ENCODE results near the gene PEX11G.

PEX11G gene

GRCh38 chr19:7516878-7517277, 28.0 kb upstream of the PEX11G start:
- Histone ChIP-seq H3K27ac (replicated peaks) (no peak overlapping the region), H3K27me3 (ENCODE audit: insufficient read depth, poor library complexity, severe bottlenecking) (peaks cover 27% of the 10 kb centered on the region), H3K4me3 (replicated peaks; ENCODE audit: insufficient read depth, low read length) (no peak overlapping the region)
- TF ChIP-seq POLR2AphosphoS5 (IDR thresholded peaks at IDR 0.05; ENCODE audit: low read depth) (no peak), SPI1 (IDR thresholded peaks at IDR 0.05; ENCODE audit: borderline replicate concordance, low read depth) (no peak), CTCF (IDR thresholded peaks at IDR 0.05; ENCODE audit: insufficient read depth, low read length) (no peak), REST (IDR thresholded peaks at IDR 0.05; ENCODE audit: insufficient replicate concordance, low read depth) (no peak), GABPA (IDR thresholded peaks at IDR 0.05; ENCODE audit: low read depth) (no peak)
- DNase-seq (ENCODE audit: low read depth in 1 of 2, low spot score in 1 of 2) = no peak

- TF ChIP-seq SPI1 (IDR thresholded peaks at IDR 0.05; ENCODE audit: borderline replicate concordance, low read depth) (no peak), POLR2AphosphoS5 (IDR thresholded peaks at IDR 0.05; ENCODE audit: low read depth) (no peak)
- no peak for DNase-seq (ENCODE audit: low read depth in 1 of 2, low spot score in 1 of 2)
- Histone ChIP-seq H3K4me3 (replicated peaks; ENCODE audit: insufficient read depth, low read length) (no peak overlapping the region), H3K27me3 (ENCODE audit: insufficient read depth, poor library complexity, severe bottlenecking) (peaks cover 27% of the 10 kb centered on the region), H3K27ac (replicated peaks) (no peak overlapping the region)
Observed at GRCh38 chr19:7516333-7516732, 27.5 kb upstream of the PEX11G start.

GRCh38 chr19:7515645-7516151, 26.9 kb upstream of the PEX11G start, which contains the start of gene ZNF358:
TSS of gene ZNF358 (plus strand) at chr19:7516103. CDS start at chr19:7519243, 3,140 bp downstream.
- Histone ChIP-seq H3K4me3 (replicated peaks; ENCODE audit: insufficient read depth, low read length) (no peak within 1 kb of the TSS), H3K27ac (replicated peaks) (no peak within 1 kb of the TSS), H3K27me3 (ENCODE audit: insufficient read depth, poor library complexity, severe bottlenecking) (peaks cover 27% of the 10 kb centered on the region)
- no peak for DNase-seq (ENCODE audit: low read depth in 1 of 2, low spot score in 1 of 2)
- TF ChIP-seq REST (IDR thresholded peaks at IDR 0.05; ENCODE audit: insufficient replicate concordance, low read depth) = no peak
- TF ChIP-seq POLR2AphosphoS5 (IDR thresholded peaks at IDR 0.05; ENCODE audit: low read depth) = no peak
- TF ChIP-seq CTCF (IDR thresholded peaks at IDR 0.05; ENCODE audit: insufficient read depth, low read length) = no peak
- no peak for TF ChIP-seq SPI1 (IDR thresholded peaks at IDR 0.05; ENCODE audit: borderline replicate concordance, low read depth)
- no peak for TF ChIP-seq GABPA (IDR thresholded peaks at IDR 0.05; ENCODE audit: low read depth)

GRCh38 chr19:7515110-7515644, 26.3 kb upstream of the PEX11G start:
- H3K4me3 ChIP-seq (replicated peaks; ENCODE audit: insufficient read depth, low read length) = no peak overlapping the region
- peaks cover 27% of the 10 kb centered on the region for H3K27me3 ChIP-seq (ENCODE audit: insufficient read depth, poor library complexity, severe bottlenecking)
- DNase-seq (ENCODE audit: low read depth in 1 of 2, low spot score in 1 of 2) = no peak
- TF ChIP-seq GABPA (IDR thresholded peaks at IDR 0.05; ENCODE audit: low read depth) (no peak), POLR2AphosphoS5 (IDR thresholded peaks at IDR 0.05; ENCODE audit: low read depth) (no peak), CTCF (IDR thresholded peaks at IDR 0.05; ENCODE audit: insufficient read depth, low read length) (no peak), SPI1 (IDR thresholded peaks at IDR 0.05; ENCODE audit: borderline replicate concordance, low read depth) (no peak), REST (IDR thresholded peaks at IDR 0.05; ENCODE audit: insufficient replicate concordance, low read depth) (no peak)
- H3K27ac ChIP-seq (replicated peaks) = no peak overlapping the region
